Activated CD4-positive, alpha-beta T cell treated with anti-CD3 and anti-CD28 coated beads for 4 hours (primary cell): ENCODE results near the gene C3orf80.
"Not testable (repeated sequence)": the region's sequence is repeated elsewhere in the genome, so short reads cannot be mapped to it uniquely, and the experiment has no call there.

Experiments
- DNase-seq, 2 donors: peaks; one replicate each; pipeline ENCODE4 v3.0.0-alpha.2; 2020

C3orf80 gene

GRCh38 chr3:160217675-160218074 lies 7.5 kb upstream of the C3orf80 start:
- no peak for DNase-seq

- no peak for DNase-seq
These were observed 7.1 kb upstream of the C3orf80 start for GRCh38 chr3:160218136-160218535.

GRCh38 chr3:160220038-160220437 lies 5.2 kb upstream of the C3orf80 start:
- no peak for DNase-seq

GRCh38 chr3:160221019-160221418 lies 4.2 kb upstream of the C3orf80 start:
- DNase-seq: no peak

GRCh38 chr3:160224256-160224655 lies 966 bp upstream of the C3orf80 start:
- no peak for DNase-seq

- no peak for DNase-seq
These were observed 429 bp upstream of the C3orf80 start for GRCh38 chr3:160224811-160225175.

- no peak for DNase-seq
These were observed 1.0 kb downstream of the C3orf80 start for GRCh38 chr3:160226026-160226907.

GRCh38 chr3:160227419-160227818 lies 2.2 kb downstream of the C3orf80 start:
- DNase-seq: no peak

- no peak for DNase-seq
These were observed 6.8 kb downstream of the C3orf80 start for GRCh38 chr3:160232014-160232413.

GRCh38 chr3:160240719-160241118 lies 15.5 kb downstream of the C3orf80 start:
- not testable (repeated sequence) for DNase-seq

GRCh38 chr3:160245261-160245800 lies 20.1 kb downstream of the C3orf80 start:
- DNase-seq: no peak

GRCh38 chr3:160247766-160248165 lies 22.5 kb downstream of the C3orf80 start:
- DNase-seq: no peak

GRCh38 chr3:160253298-160253697 lies 28.1 kb downstream of the C3orf80 start:
- DNase-seq: no peak

GRCh38 chr3:160257606-160258005 lies 32.4 kb downstream of the C3orf80 start:
- no peak for DNase-seq

- no peak for DNase-seq
These were observed 34.4 kb downstream of the C3orf80 start for GRCh38 chr3:160259589-160259988.

GRCh38 chr3:160260587-160261270 lies 35.5 kb downstream of the C3orf80 start:
- DNase-seq: no peak

GRCh38 chr3:160265088-160265487 lies 39.9 kb downstream of the C3orf80 start:
- no peak for DNase-seq
